Ramos (cell line): Measurements from ENCODE around the gene LRWD1.
"Not testable (repeated sequence)": the region's sequence is repeated elsewhere in the genome, so short reads cannot be mapped to it uniquely, and the experiment has no call there.

Experiments used
- in situ Hi-C: fragments of 300-500 bp; cut with MboI; formaldehyde crosslinking; loops from one replicate; pipeline ENCODE4 v1.14.3; 2022; ENCODE audit warnings: low sequenced_read_pairs; ENCODE audit not compliant: unreplicated experiment

The LRWD1 gene

GRCh38 chr7:102517550-102518147 lies 52.9 kb downstream of the LRWD1 start, which contains the start of gene RASA4B:
Gene RASA4B, minus strand, starts transcription at chr7:102517777. Its CDS starts 67 bp downstream, at chr7:102517710.
- in situ Hi-C loops, result not testable (repeated sequence)

GRCh38 chr7:102520797-102521196 lies 56.0 kb downstream of the LRWD1 start:
- in situ Hi-C loops, result not testable (repeated sequence)
